ENCODE measurements around the gene SSH2.

Gene SSH2

GRCh38 chr17:29590411-29591145, 339.4 kb downstream of the SSH2 start (continued):
- no peak for TF ChIP-seq ZBTB11 (tag by site-specific recombination; conservative IDR thresholded peaks at IDR 0.05; ENCODE audit: low read depth)
- TF ChIP-seq ZNF76 (tag by site-specific recombination; IDR thresholded peaks at IDR 0.05; ENCODE audit: borderline replicate concordance, low read depth), result peak; percentile 12; the same call in 1 of the 2 replicates
- no peak for TF ChIP-seq KLF10 (tag by site-specific recombination; IDR thresholded peaks at IDR 0.05)
- no peak for TF ChIP-seq ZNF792 (tag by site-specific recombination; IDR thresholded peaks at IDR 0.05)
- TF ChIP-seq ZNF362 (tag by site-specific recombination; IDR thresholded peaks at IDR 0.05), result no peak
- TF ChIP-seq ZNF624 (tag by site-specific recombination; IDR thresholded peaks at IDR 0.05), result no peak
- TF ChIP-seq ZNF621 (tag by site-specific recombination; IDR thresholded peaks at IDR 0.05), result no peak
- TF ChIP-seq ZNF600 (tag by site-specific recombination; IDR thresholded peaks at IDR 0.05), result peak; percentile 34; the same call in 1 of the 2 replicates
- no peak for TF ChIP-seq ZNF670 (tag by site-specific recombination; IDR thresholded peaks at IDR 0.05; ENCODE audit: low read depth)
- TF ChIP-seq ZNF202 (tag by site-specific recombination; IDR thresholded peaks at IDR 0.05; ENCODE audit: borderline replicate concordance), result no peak
- TF ChIP-seq ZNF214 (tag by site-specific recombination; IDR thresholded peaks at IDR 0.05; ENCODE audit: borderline replicate concordance), result no peak
- no peak for TF ChIP-seq ZNF626 (tag by site-specific recombination; IDR thresholded peaks at IDR 0.05)
- TF ChIP-seq ZEB2 (tag by site-specific recombination; IDR thresholded peaks at IDR 0.05), result no peak; the same call in 1 of the 2 replicates
- no peak for TF ChIP-seq OSR2 (tag by site-specific recombination; IDR thresholded peaks at IDR 0.05)
- no peak for TF ChIP-seq ZNF302 (tag by site-specific recombination; IDR thresholded peaks at IDR 0.05; ENCODE audit: low read depth)
- TF ChIP-seq KLF16 (tag by site-specific recombination; IDR thresholded peaks at IDR 0.05), result no peak
- TF ChIP-seq ZBTB21 (tag by site-specific recombination; IDR thresholded peaks at IDR 0.05), result no peak
- no peak for TF ChIP-seq ZNF558 (tag by site-specific recombination; IDR thresholded peaks at IDR 0.05)
- no peak for TF ChIP-seq ZNF157 (tag by site-specific recombination; IDR thresholded peaks at IDR 0.05)
- TF ChIP-seq MZF1 (tag by site-specific recombination; IDR thresholded peaks at IDR 0.05; ENCODE audit: borderline replicate concordance), result no peak
- TF ChIP-seq ZNF398 (tag by site-specific recombination; IDR thresholded peaks at IDR 0.05), result peak; percentile 44; the same call in 1 of the 2 replicates
- TF ChIP-seq PRDM1 (tag by site-specific recombination; IDR thresholded peaks at IDR 0.05), result no peak
- no peak for TF ChIP-seq ZNF639 (tag by site-specific recombination; IDR thresholded peaks at IDR 0.05)
- no peak for TF ChIP-seq ATF2 (tag by site-specific recombination; IDR thresholded peaks at IDR 0.05; ENCODE audit: low read depth)
- peak; percentile 38 for TF ChIP-seq PATZ1 (tag by site-specific recombination; IDR thresholded peaks at IDR 0.05)
- TF ChIP-seq ZNF777 (tag by site-specific recombination; IDR thresholded peaks at IDR 0.05; ENCODE audit: borderline replicate concordance), result no peak
- no peak for TF ChIP-seq ZNF548 (tag by site-specific recombination; IDR thresholded peaks at IDR 0.05)
- TF ChIP-seq ZNF677 (tag by site-specific recombination; IDR thresholded peaks at IDR 0.05), result no peak

All from HEK293 (cell line).